NCI-H526 (cell line): ENCODE results near the gene RELCH.
"Not testable (repeated sequence)": the region's sequence is repeated elsewhere in the genome, so short reads cannot be mapped to it uniquely, and the experiment has no call there.

ENCODE experiments used
- DNase-seq, 2 experiments: peaks; one replicate each; lab custom pipeline; 2025; lab: John Stamatoyannopoulos, UW

The RELCH gene

GRCh38 chr18:62186774-62187542 lies at the start of gene RELCH, which contains the start of gene PIGN:
Gene RELCH (plus strand): TSS chr18:62187255. CDS start chr18:62187506, 251 bp downstream.
Gene PIGN (minus strand): TSS chr18:62187056. CDS start chr18:62161353, 25,703 bp downstream.
- DNase-seq, result peak; percentile 98 to 99

- DNase-seq, result no peak
Measured at GRCh38 chr18:62138461-62139235, 48.4 kb upstream of the RELCH start.

- no peak for DNase-seq
Measured at GRCh38 chr18:62140259-62140658, 46.8 kb upstream of the RELCH start.

- no peak for DNase-seq
Measured at GRCh38 chr18:62144338-62144737, 42.7 kb upstream of the RELCH start.

- DNase-seq, result no peak
Measured at GRCh38 chr18:62151068-62151771, 35.8 kb upstream of the RELCH start.

- DNase-seq, result no peak
Measured at GRCh38 chr18:62152844-62153243, 34.2 kb upstream of the RELCH start.

GRCh38 chr18:62157843-62158242 lies 29.2 kb upstream of the RELCH start:
- no peak for DNase-seq

- no peak for DNase-seq
Measured at GRCh38 chr18:62164310-62164709, 22.7 kb upstream of the RELCH start.

- DNase-seq, result no peak
Measured at GRCh38 chr18:62164855-62165487, 22.1 kb upstream of the RELCH start.

- DNase-seq, result no peak
Measured at GRCh38 chr18:62165583-62165982, 21.5 kb upstream of the RELCH start.

GRCh38 chr18:62166524-62166923 lies 20.5 kb upstream of the RELCH start:
- not testable (repeated sequence) for DNase-seq

- no peak for DNase-seq
Measured at GRCh38 chr18:62170857-62171256, 16.2 kb upstream of the RELCH start.

- DNase-seq, result peak; percentile 46
Measured at GRCh38 chr18:62172298-62172697, 14.8 kb upstream of the RELCH start.

GRCh38 chr18:62175521-62175920 lies 11.5 kb upstream of the RELCH start:
- no peak for DNase-seq

GRCh38 chr18:62177271-62177670 lies 9.8 kb upstream of the RELCH start:
- no peak for DNase-seq

GRCh38 chr18:62179213-62179612 lies 7.8 kb upstream of the RELCH start:
- DNase-seq, result no peak

GRCh38 chr18:62182220-62182619 lies 4.8 kb upstream of the RELCH start:
- no peak for DNase-seq

- peak; percentile 21 to 64 for DNase-seq
Measured at GRCh38 chr18:62183578-62184195, 3.4 kb upstream of the RELCH start.

- DNase-seq, result peak in 1 of 2 experiments; percentile 74
Measured at GRCh38 chr18:62186499-62186773, 619 bp upstream of the RELCH start.

- DNase-seq, result peak; percentile 23 to 57
Measured at GRCh38 chr18:62187543-62188510, 772 bp downstream of the RELCH start.

- no peak for DNase-seq
Measured at GRCh38 chr18:62189208-62189607, 2.2 kb downstream of the RELCH start.
